ENCODE data around the gene CRMP1.

CRMP1 gene

GRCh38 chr4:5884796-5885195 is 8.1 kb downstream of the CRMP1 start:
- DNase-seq (ENCODE audit: low spot score), result no peak
- Histone ChIP-seq H3K27ac (no peak overlapping the region), H3K4me3 (no peak overlapping the region)
- TF ChIP-seq CTCF (IDR thresholded peaks at IDR 0.05), result no peak

GRCh38 chr4:5883916-5884315 is 9.0 kb downstream of the CRMP1 start:
- Histone ChIP-seq H3K4me3 (no peak overlapping the region), H3K27ac (no peak overlapping the region)
- no peak for DNase-seq (ENCODE audit: low spot score)
- no peak for TF ChIP-seq CTCF (IDR thresholded peaks at IDR 0.05)

- H3K27ac ChIP-seq, result no peak overlapping the region
- no peak overlapping the region for H3K4me3 ChIP-seq
- no peak for DNase-seq (ENCODE audit: low spot score)
- no peak for TF ChIP-seq CTCF (IDR thresholded peaks at IDR 0.05)
These were observed 9.9 kb downstream of the CRMP1 start for GRCh38 chr4:5882947-5883346.

GRCh38 chr4:5881340-5881739 is 11.5 kb downstream of the CRMP1 start:
- H3K27ac ChIP-seq, result no peak overlapping the region
- no peak overlapping the region for H3K4me3 ChIP-seq
- no peak for DNase-seq (ENCODE audit: low spot score)
- TF ChIP-seq CTCF (IDR thresholded peaks at IDR 0.05), result no peak

GRCh38 chr4:5878359-5878758 is 14.5 kb downstream of the CRMP1 start:
- no peak for TF ChIP-seq CTCF (IDR thresholded peaks at IDR 0.05)
- no peak for DNase-seq (ENCODE audit: low spot score)
- Histone ChIP-seq H3K27ac (no peak overlapping the region), H3K4me3 (no peak overlapping the region)

- no peak overlapping the region for H3K27ac ChIP-seq
- H3K4me3 ChIP-seq, result no peak overlapping the region
- DNase-seq (ENCODE audit: low spot score), result no peak
- no peak for TF ChIP-seq CTCF (IDR thresholded peaks at IDR 0.05)
These were observed 15.5 kb downstream of the CRMP1 start for GRCh38 chr4:5877392-5877791.

GRCh38 chr4:5874811-5875449 is 18.0 kb downstream of the CRMP1 start:
- TF ChIP-seq CTCF (IDR thresholded peaks at IDR 0.05), result no peak
- Histone ChIP-seq H3K27ac (no peak overlapping the region), H3K4me3 (no peak overlapping the region)
- no peak for DNase-seq (ENCODE audit: low spot score)
